CD4-positive, alpha-beta T cell treated with Interleukin-17A for 1 hour (primary cell): ENCODE measurements around the gene SLC40A1.

ENCODE experiments used
- DNase-seq: peaks from one replicate; pipeline ENCODE4 v3.0.0-alpha.2; 2020

The SLC40A1 gene

DNA sequence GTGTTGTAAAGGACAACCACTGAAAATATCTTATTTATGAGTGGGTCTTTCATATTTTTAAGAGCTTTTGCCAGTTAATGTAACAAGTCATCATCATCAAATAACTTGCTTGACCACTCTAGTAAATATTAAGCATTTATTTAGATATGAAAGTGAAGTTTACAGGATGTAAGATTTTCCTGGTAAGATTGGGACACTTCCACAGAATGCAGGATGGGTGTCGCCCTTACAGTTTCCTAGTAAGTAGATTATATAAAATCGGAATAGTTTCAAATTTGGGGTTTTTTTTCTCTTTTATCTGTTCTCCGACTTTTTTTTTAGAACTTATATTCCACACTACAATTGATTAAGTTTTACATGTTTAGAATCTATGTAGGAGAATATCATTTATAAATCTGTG lies 14.8 kb upstream of the SLC40A1 start:
- DNase-seq = no peak

DNA sequence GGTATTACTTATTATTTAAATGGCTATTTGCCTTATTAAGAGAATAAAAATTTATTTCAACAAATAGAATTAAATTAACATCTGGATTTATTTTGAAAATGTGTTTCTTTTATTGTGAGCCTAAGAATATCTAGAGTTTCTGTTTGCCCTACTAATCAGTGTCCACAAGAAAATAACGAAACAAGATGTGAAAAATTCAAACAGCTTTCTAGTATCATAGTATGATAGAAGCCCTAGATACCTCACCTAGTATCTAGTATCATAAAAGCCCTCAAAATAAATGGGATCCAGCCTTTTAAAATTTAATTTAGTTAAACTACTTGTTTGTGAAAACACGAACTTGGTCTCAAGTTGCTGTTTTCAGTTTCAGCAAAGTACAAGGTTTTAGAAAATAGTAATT lies 13.7 kb upstream of the SLC40A1 start:
- DNase-seq = no peak

DNA sequence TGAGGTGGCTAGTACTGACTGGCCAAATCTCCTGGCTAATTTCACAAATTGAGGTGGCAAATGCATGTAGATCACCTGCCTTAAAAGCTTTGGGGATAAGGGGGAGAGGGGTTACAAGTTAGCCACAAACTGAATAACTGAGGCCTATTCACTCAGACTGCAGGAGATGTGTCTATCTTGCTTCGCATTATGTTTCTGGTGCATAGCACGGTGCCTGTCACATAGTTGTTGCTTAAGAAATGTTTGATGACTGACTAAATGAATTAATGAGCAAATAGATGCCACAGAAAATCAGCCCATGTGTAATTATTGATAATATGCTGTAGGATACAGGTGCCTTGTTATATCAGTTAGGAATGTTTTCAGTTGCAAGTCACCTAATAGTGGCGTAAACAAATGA lies 12.5 kb upstream of the SLC40A1 start:
- DNase-seq = no peak

DNA sequence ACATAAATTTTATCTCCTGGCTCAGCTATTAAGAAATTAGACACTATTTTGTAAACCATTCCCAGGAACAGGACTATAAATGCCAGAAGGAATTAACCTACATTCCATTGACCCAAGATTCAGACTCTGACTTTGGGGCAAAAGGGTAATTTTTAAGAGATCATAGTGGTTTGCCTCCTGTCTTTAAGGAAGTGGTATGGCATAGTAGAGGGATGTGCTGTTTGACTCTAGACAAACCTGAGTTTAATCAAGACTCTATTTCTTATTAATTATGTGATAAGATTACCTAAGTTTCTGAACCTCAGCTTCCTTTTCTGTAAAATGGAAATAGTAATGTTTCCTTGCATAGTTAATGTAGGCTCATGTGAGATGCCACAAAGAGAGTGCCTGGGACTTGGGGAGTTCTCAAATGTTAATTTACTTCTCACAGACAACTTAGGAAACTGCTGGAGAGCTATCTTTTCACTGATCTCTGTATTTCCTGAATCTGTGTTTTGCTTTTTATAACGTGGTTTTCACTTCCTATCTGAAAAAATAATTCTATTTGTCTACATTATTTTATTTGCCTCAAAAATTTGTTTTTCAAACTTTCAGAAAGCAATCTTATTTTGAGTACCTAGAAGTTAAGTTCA lies 11.9 kb upstream of the SLC40A1 start:
- peak; percentile 22 for DNase-seq

DNA sequence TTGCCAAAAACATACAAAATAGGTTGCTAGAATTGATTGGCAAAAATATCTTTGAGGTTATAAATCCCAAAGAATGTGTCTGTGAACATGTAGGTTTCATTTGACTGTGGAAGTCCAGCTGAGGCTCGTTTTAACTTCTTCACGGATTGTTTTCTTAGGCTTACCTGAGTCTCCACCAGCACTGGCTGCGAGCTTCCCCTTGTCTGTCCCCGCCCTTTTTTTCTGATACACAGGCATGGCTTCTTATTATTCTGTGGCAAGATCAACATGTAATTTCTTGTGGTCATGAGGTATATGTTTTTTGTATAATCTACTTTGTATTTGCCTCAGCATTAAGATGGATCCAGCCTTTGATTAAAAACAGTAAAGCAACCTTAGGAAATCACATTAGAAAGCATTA lies 7.2 kb upstream of the SLC40A1 start:
- no peak for DNase-seq

DNA sequence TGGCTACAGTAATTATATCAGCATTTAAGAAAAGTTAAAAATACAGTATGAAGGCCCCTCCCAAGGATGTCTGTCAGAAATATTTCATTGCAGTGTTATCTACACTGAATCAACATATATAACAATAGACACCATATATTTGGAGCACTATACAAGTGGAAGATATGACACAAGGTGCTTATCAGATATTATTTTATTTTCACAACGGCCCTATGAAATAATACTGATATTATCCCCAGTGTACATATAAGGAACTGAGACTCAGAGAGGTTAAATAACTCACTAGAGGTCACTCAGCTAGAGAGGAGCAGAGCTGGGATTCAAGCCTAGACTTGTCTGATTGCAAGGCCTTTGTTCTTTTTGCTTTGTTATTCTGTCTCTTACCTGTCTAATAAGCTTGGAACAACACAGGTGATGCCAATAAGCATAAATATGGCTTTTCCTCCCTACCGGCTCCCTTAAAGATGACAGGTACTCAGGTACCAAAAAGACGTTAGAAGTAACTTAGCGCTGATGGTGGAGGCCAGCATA lies 4.7 kb upstream of the SLC40A1 start:
- no peak for DNase-seq

DNA sequence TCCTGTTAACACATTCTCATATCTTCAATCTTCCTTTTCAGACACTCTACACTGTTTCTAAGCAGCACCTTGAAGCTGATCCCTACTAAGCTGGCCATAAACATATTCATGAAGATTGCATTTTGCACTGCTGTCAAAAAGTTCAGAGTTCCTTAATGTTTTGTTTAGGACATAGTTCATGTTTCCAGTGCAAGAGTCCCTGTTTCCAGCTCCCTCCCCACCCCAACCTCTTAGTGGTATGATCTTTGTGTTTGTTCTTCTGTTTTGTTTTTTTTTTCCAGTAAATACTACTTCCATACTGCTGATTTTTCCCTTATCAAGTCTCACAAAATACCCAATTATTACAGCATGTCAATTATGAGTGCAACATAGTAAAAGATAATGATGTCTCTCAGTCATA lies 4.1 kb upstream of the SLC40A1 start:
- DNase-seq = no peak

DNA sequence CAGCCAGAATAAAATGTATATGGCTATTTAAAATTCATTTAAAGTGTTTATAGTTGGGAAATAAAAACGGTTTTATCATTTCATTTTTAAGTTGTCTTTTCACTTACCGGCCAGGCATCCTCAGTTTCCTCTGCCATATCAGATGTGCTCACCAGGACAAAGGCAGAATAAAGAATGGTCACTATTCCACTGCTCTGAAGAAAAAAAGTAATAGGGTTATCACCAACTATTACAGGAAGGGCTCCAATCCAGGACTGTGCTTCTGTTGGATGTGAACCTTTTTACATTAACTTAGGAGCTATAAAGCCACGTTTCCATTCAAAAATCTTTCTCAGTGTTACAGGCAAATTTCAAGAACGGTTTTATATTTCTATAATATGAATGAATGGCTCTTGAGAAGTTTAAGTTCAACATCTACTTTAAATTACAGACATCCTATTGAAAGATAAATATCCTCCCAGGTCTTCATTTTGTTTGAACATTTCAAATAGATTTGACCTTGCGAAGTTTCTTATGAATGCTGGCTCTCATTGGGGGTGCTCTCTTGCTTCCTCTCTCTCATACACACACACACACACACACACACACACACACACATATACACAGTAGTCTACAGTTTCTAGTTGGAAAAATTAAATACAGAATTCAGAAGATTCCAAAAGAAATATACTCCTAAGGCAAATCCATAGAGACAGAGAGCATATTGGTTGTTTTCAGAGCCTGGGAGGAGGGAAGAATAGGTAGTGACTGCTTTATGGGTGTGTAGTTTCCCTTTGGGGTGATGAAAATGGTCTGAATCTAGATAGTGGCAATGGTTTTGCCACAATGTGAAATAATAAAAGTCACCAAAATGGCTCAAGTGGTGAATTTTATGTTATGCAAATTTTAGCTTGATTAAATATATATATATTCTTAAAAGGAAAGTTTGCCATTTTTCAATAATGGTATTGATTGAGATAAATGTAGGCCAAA lies 2.9 kb upstream of the SLC40A1 start:
- DNase-seq = no peak

DNA sequence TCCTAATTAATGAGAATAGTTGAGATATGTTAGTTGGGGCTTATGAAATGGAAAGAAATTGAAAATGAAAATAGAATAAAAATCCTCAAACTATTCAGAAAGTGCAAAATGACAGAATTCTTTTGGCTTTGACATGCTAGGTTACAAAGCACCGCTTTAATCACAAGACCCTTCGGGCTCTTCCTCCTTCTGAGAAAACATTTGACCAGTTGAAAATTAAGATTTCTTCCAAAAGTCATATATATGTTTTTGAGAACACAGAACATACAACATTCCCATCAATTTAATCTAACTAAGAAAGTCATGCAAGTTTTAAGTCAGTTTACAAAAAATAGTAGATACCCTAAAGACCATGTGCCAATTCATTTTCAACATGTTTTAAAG lies 2.2 kb upstream of the SLC40A1 start:
- DNase-seq = no peak

DNA sequence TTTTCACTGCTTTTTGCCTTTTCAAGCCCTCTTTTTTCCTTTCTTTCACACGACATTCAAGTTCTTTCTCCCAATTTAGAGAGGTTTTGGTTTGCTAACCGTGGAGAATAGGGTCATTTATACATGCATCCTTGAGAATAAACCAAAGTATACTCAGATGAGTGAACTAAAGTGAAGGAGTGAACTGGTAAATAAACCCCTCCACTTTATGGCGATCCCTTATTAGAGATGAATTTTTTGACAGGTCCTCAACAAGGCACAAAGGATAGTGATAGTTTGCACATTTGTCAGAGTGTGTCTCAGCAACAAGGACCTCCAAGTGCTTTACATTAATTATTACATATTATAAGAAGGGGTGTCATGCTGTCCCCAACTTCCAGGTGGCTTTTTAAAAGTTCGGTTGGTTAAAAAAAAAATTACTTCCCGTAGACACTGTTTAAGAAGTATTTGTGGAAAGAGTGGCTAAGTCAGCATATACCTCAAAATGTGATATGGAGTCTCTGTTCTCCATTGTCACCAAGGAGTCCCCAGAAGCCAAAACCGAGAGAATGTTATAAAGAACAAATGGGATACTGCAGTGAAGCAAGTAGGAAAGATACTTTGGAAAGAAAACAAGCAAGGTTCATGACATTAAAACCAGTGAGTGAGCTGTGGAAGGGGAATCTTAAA lies 1.7 kb upstream of the SLC40A1 start:
- DNase-seq = no peak

DNA sequence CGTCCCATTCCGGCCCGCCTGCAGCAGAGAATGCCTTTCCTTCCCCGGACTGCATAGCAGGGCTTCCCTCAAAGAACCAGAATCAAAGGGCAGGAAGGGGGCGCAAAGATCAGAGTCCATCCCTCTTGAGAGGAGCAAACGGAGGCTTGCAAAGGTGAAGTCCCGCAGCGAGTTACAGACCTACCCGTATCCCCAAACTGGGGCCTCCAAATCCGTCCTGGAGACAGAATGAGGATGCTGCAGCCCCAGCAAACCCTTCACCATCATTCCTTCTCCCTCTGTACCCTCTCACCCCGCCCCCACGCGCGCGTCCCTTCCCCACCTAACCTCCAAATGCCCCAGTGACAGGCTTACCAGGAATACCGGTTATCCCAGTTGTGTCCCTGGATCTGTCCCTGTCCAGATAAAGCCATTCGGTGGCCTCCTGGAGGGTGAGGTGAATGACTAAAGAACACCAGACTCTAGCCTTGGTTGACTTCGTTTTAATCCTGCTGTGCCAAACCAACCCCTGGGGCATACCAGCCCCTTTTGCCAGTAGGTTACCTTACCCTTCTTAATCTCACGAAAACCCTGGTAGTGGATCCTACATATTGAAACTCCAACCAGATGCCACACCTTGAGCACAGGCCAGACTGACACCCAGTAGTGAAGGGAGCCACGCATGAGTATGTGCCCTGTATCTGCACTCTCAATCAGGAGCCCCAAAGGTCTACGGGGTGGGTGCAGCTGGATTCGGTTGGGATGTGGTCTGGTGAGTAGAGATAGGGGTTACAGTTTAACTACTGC lies 961 bp upstream of the SLC40A1 start:
- no peak for DNase-seq

DNA sequence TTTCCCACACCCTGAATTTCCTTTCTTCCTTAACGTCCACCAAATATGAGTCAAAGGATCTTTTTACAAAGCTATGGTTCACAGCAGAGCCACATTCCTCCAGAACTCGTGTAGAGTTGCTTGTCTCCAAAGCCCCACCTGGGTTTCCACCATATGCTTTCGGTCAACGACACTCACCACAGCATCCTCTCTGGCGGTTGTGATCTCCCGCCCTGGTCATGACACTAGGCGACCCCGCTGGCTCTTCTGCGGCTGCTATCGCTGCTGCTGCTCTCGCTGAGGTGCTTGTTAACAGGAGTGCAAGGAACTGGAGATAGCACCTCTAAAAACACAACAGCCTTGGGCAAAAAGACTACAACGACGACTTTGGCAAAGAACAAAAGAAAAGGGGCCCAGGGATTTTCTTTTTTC lies 340 bp downstream of the SLC40A1 start:
- peak; percentile 36 for DNase-seq

DNA sequence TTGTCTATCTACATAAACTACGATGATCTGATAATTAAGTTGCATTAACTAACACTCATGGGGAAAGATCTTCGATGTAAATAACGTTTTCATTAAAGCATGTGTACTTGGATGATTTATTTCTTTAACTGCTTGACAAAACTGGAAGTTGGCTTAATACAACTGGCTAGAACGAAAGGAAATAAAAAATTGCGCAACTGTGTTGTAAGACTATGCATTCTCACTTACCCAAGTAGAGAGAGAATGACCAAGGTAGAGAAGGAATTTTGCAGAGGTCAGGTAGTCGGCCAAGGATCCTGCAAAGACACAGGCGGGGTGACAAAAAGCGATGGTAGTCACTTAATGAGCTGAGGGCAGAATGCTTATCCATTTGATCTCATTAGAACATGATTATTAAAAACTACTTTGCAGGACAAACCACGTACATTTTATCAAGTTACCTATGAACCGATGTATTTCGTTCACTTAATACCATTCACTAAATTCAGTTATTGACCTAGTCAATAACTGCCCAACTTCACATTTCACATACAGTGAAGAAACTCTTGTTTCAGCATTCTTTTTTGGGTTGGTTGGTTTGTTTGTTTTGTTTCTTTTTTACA lies 900 bp downstream of the SLC40A1 start:
- no peak for DNase-seq

DNA sequence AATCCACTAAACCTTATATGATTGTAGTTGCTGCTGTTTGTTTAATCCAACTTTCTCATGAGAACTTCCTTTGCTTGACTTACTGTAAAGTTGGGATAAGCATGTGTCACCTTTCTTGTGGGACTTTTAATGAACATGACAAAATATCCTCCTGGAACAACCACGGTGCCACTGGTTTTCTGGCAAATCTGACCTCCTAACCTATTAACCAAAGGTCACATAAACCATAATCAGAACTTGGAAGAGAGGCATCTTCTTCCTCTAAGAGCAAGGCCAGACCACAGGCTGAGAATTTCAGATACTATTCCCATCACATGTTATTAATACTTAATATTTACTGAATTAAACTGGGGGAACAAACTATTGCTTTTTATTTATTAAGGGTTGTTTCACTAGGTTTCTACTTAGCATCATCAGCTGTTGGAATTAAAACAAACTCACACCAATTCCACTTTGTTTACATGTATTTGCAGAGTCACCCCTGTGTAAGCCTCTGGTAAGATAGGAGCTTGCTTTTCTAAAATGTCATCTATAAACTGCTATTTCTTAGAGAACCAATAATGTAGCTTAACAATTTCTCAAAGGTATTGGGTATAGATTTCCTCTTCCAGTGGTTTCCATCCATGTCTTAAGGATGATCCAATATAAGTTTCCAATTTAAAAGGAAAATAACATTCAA lies 2.2 kb downstream of the SLC40A1 start:
- no peak for DNase-seq

DNA sequence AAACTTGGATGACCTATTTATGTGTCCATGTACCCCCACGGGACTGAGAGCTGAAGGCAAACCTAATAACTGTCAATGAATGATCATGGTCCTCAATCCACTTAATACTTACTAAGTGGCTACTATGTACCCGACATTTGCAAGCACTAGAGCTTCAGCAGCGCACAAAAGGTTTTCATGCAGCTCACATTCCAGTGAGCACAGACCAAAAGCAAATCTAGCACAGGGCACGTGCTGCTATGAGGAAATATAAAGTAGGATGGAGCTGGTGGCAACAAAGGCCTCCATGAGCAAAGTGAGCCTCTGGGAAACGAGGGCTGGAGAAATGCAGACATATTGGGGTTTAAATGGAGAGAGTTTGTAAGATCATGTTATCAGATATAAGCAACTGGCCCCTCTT lies 3.5 kb downstream of the SLC40A1 start:
- DNase-seq = no peak

DNA sequence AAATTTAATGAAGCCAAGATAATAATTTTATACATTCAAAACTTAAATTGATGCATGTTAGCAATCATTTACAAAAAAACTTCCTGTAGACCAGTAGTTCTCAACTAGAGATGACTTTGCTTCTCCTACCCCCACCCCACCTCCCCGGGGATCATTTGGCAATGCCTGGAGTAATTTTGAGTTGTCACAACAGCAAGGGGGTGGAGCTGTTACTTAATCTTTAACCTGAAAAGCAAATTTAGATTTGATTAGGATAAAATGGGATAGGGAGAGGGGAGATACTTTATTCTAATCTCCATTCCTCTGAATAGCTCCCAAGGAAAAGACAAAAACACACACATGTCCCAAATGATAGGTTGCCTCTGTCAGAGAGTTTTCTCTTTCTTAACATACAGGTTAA lies 4.2 kb downstream of the SLC40A1 start:
- no peak for DNase-seq

DNA sequence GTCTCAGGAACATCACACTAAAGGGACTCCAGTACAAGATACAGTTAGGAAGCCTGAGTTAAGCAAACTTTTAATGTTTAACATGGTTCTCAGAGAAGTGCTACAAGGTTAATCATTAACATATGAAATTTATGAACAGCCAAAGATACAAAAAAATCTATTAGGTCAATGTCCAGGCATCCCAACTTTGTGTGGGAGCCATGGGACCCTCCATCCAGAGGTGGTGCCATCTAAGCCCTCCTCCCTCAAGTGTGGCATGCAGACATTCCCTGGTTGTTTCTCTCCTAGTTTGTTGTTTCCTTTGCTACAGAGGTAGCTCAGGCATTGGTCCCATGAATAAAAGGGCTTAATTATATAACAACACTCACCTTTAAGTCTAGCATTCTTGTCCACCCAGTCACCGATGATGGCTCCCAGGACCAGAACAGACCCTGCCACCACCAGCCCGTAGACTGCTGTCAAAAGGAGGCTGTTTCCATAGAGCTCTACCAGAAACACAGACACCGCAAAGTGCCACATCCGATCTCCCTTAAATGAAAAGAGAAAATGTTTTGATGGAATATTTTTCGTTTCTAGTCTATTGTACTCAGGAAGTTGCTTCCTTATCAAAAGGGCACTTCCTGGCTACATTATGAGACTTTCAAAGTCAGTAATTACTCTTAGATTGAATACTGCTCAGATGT lies 5.7 kb downstream of the SLC40A1 start:
- no peak for DNase-seq

DNA sequence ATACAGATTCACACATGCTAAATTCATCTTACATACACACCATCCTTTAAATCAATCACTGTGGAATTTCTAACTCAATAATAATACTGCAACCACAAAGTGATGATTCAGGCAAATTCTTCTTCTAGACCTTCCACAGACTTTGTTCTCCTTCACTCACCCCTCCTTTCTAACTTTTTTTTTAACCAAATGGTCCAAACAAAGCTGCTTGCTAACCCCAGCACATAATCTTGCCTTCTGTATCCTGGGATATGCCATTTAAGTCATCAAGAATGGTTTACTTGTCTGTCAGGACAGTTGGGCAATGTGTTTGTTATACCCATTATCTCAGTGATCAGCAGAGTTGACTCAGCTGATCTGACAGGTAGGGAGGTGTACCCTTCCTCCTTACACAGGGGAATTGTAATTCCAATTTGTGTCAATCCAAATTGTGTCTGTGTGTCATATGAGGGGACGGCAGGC lies 10.0 kb downstream of the SLC40A1 start:
- DNase-seq = no peak

DNA sequence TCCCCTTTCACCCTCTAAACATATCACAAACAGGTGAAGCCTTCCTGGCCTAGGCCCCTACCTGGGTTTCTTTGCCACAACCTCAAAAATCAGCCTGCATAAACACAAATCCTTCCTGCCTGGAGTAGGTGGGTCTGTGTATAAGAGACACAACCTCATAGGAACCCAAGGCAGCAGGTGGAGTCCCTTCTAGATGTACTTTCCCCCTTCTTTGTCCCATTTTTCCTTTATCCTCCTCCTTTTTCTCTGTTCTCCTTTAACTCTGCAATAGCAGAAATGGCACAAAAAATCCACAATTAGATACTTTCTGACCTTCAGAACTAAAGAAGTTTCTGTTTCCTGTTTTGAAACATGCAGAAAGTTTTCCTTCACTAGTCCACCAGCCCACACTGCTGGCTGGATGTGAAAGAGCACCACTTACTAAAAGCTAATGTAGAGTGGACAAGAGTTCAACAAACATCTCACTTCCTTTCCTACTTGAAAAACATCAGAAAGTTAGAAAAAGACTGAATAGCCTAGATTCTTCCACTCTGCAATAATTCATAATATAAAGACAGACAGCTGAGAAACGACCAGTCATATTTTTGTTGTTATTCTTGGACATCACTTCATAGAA lies 11.2 kb downstream of the SLC40A1 start:
- DNase-seq = no peak

DNA sequence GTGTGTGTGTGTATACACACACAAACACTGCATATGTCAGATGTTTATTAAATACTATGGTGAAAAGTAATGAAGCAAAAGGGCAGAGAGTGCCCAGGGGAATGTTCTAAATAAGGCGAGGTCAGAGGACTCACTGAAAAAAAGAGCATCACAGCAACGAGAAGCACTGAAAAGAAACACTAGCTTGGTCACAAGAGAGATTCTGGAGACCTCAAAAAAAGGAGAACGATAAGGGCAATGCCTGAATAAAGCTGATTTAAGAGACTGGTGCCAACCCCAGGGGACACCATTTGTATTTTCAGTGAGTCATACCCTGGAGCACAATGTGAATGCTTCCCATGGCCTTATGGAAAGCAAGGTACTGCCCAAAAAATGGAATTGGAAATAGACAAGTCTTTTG lies 14.5 kb downstream of the SLC40A1 start:
- no peak for DNase-seq
